IPS-NIHi7 (cell line): ENCODE data around the gene SLC5A3.

Experiments
- DNase-seq: peaks from one replicate; pipeline ENCODE4 v3.0.0; 2012; ENCODE audit warnings: mixed read lengths; ENCODE audit errors: extremely low spot score

The SLC5A3 gene

DNA sequence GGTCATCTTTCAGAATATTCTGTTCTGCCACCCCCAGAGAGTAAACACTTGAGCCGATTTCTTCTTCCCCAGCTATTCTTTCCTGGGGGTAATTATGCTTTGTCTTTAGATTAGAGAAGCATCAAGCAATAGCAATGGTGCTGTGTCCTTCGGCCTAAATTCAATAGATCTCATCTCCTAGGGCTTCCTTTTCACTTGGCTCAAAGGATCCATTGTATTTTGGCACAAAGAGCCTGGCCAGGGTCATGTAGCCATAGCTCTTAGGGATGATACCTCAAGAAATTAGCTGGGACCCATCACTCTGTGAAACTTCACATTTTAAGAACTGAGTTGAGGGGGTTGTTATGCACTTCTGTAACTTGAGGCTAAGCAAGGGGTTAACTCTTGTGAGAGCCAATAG, 27.0 kb downstream of the SLC5A3 start:
- no peak for DNase-seq

DNA sequence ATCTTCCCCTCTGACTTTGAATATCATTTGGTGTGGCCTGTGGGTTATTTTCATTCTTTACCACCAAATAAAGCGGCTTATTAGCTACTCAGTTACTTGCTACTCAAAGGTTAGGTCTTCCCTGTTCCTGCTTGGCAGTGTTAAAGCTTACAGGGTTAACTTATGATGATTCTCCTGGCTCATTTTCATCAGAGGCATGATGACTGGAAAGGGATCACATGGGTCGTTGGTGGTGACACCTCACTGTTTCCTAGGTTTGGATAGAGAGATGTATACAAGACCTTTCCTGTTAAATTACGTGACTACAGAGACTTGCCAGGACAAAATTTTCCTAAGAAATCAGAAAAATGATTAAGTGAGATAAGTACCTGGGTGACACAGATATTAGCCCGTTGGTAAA, 27.4 kb downstream of the SLC5A3 start:
- no peak for DNase-seq

DNA sequence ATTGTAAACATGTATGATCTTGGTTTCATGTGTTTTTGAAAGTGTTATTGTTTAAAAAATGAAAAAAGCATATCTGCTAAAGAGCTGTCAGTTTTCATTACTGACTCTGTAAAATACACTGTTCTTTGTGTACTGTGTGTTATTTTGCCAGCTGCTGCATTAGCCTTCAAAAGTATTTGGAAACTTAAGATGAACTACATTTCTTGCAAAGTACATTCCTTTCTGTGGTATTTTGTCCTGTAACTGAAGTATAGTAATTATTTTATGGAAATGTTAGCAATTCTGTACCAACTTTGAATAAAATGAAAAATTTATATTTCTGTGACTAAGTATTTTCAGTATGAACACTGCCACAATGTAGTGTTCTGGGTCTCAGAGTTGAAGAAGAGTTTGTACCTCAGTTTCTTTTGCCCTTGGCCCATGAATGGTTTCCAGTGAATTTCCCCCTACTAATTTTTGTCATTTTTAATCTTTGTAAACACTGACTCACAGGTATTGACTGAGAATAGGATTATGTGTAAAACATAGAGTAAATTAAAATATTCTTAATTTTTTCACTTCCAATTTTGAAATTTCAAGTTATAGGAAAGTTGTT, 32.7 kb downstream of the SLC5A3 start:
- no peak for DNase-seq

DNA sequence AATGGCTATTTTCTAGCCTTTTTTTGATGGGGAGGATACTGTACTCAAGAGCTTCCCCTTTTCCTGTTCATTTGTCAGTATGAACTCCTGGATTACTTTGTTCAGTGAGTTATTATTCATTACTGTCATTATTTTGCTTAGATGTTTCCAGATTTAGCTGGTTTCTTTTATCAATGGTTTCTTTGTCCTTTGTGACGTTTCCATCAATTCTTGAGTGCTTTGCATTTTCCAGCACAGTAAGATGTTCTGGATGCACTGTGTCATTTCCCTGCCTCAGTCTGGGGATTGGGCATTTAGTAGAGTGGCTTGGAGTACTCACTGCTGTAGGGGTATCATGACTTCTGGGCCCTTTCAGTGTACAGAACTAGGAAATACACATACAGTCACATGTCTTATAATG, 34.2 kb downstream of the SLC5A3 start:
- DNase-seq: no peak

DNA sequence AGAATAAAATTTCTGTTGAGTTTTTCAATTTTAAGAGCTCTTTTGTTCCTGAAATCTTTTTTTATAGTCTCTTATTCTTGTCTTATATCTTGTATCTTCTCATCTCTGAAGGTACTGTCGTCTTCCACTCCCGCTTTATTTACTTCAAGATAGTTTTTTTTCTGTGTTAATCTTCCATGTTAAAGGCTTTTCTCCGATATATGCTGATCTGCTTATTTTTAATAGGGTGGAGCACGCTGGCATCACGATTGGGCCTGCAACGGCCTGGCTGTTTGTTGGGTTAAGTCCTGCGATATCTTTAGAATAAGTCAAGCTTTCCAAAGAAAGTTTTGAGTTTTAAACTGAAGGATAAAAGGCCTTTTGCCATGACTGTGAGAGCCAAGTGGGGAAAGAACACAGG, 35.7 kb downstream of the SLC5A3 start:
- no peak for DNase-seq

DNA sequence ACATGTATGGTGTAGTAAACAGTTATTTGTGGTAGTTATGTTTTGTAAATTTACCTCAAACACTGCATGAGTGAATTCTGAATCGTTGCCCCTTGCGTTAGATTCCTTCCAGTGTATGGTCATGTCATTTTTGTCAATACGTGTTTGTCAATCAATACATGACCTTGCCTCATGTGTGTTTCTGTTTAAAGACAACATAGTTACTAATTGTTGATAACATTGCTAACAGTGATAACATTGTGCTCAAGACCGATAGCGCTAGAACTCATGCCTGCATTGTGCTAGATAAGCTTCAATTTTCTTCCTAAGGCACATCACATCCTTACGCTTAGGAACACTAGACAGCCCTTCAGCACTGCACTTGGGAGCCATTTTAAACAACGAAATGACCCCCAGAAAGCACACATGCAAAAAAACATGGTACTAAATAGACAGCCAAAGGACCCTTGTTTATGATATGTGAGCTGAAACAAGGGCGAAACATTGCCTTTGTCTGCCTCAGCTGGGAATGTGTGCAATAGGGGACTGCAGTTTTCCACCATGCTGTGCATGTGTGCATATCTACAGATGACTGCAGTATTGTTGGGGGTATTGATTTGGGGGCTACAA, 37.3 kb downstream of the SLC5A3 start:
- no peak for DNase-seq

DNA sequence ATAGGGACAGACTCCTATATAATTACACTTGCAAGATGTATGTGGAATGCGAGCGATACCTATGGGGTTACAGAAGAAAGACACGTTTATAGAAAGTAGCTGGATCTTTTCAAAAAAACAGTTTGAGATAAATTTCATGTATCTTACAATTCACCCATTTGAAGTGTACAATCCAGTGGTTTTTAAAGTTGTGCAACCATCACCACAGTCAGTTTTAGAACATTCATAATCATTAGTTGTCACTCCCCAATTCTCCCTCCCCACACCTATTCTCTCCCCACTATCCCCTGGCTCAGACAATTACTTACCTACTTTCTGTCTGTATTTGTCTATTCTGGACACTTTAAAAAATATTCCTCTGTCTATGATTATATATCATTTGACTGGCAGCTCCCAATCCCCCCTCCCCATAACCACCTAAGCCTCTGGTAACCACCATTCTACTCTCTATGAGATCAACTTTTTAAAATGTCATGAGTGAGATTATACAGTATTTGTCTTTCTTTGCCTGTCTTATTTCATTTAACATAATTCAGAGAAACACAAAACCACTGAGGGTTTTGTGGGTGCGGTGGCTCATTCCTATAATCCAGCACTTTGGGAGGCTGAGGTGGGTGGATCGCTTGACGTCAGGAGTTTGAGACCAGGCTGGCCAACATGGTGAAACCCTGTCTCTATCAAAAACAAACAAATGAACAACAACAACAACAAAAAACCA, 39.1 kb downstream of the SLC5A3 start:
- DNase-seq: no peak

DNA sequence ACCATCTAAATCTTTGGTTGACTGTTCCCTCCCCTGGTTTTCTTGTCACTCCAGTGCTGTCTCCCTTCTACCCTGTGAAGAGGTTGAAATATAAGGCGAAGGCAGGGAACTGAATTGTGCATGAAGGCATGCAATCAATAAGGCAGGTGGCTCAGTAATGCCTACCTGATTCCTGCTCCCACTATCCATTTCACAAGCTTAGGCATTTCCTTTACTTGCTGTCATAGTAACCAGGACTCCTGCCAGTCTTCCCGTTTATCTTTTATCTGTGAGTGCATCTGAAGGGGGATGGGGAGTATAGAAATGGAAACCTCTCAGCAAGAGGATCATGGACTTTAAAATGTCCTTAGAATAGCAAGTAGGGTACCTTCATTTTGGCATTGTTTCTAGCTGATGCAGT, 40.5 kb downstream of the SLC5A3 start:
- no peak for DNase-seq

DNA sequence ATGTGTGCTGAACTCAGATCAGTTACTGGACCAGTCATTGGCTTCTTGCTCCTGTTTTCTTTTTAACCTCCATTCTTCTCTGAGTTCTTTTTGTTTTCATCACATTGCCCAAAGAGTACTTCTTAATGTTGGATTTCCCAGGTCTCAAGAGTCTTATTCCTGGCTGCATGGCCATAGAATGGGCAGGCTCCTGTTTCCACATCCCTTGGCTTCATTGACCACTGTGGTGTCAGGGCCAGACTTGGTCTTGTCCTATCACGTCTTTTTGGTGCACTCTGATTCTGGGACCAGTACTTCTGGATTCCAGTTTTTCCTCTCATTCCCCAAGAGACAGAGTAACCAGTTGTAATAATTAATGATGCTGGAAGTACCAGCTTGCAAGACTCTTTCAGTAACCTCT, 41.8 kb downstream of the SLC5A3 start:
- DNase-seq: no peak

DNA sequence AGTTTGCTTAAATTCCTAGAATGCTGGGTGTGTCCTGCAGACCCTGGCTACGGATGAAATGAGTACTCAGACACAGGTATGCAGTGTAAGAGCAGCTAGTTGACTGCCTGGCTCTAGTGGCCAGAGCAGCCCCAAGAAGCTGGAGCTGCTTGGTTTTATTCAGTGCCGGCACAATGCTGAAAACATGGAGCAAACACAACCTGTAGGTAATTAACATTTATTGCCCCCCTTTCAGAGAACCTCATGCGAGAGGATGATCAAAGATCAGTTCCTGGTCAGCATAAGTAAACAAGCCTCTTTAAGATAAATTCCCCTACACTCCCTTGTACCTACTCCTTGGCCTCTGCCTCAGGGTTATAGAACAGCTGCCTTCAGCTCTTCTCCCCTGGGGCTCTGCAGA, 43.2 kb downstream of the SLC5A3 start:
- no peak for DNase-seq

DNA sequence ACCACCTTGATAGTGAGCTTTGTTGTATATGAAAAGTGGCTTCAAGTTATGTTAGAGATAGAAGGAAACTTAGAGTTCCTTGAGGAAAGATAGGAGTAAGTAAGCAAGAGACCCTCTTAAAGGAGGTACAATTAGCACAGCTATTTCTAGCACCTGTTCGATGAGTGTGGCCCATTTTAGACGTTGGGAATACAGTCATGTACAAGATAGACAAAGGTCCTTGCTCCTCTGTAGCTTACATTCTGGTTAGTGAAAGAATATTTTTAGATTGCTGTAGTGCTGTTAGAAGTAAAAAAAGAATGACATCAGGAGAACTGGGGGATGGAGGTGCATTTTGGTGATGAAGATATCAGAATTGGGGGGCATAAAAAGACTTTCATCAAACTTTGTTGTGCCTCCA, 47.5 kb downstream of the SLC5A3 start:
- DNase-seq: no peak

DNA sequence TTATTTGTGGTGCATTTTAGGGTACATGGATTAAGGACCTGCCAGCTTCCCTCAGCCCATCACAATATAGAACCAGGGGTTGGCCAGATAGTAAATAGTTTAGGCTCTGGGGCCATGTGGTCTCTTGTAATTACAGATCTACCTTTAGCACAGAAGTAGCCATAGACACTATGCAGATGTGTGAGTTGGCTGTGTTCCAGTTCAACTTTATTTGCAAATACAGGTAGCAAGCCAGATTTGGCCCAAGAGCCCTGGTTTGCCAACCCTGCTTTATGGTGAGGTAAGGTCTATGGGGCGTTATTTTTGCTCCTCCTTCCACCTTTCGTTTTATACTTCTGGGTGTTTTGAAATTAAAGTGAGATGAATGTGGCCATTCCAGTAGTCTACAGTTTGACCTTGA, 48.7 kb downstream of the SLC5A3 start:
- DNase-seq: no peak
